SKM-1 (cell line): ENCODE measurements around the gene BIRC7.

Experiments
- DNase-seq: peaks from one replicate; lab custom pipeline; 2025; ENCODE audit not compliant: unreplicated experiment; lab: John Stamatoyannopoulos, UW

The BIRC7 gene

GRCh38 chr20:63235399-63235983 is at the start of gene BIRC7:
TSS of gene BIRC7 (plus strand) at chr20:63235905. CDS start at chr20:63236097, 192 bp downstream.
- DNase-seq, result peak; percentile 57

- no peak for DNase-seq
Measured at GRCh38 chr20:63186084-63186483, 49.6 kb upstream of the BIRC7 start.

GRCh38 chr20:63186528-63187316 is 49.0 kb upstream of the BIRC7 start:
- DNase-seq, result no peak

- DNase-seq, result no peak
Measured at GRCh38 chr20:63187338-63188158, 48.2 kb upstream of the BIRC7 start.

- no peak for DNase-seq
Measured at GRCh38 chr20:63188159-63188442, 47.6 kb upstream of the BIRC7 start.

GRCh38 chr20:63188641-63189321 is 46.9 kb upstream of the BIRC7 start:
- no peak for DNase-seq

GRCh38 chr20:63189322-63189642 is 46.4 kb upstream of the BIRC7 start:
- DNase-seq, result no peak

- DNase-seq, result no peak
Measured at GRCh38 chr20:63189846-63190559, 45.7 kb upstream of the BIRC7 start.

- DNase-seq, result no peak
Measured at GRCh38 chr20:63190828-63191227, 44.9 kb upstream of the BIRC7 start.

GRCh38 chr20:63191400-63191799 is 44.3 kb upstream of the BIRC7 start:
- DNase-seq, result no peak

- DNase-seq, result no peak
Measured at GRCh38 chr20:63192721-63193120, 43.0 kb upstream of the BIRC7 start.

GRCh38 chr20:63194007-63194796 is 41.5 kb upstream of the BIRC7 start:
- DNase-seq, result no peak

- DNase-seq, result no peak
Measured at GRCh38 chr20:63194797-63195173, 40.9 kb upstream of the BIRC7 start.

- DNase-seq, result no peak
Measured at GRCh38 chr20:63196768-63197470, 38.8 kb upstream of the BIRC7 start.

GRCh38 chr20:63198606-63199005 is 37.1 kb upstream of the BIRC7 start:
- no peak for DNase-seq

GRCh38 chr20:63202021-63202420 is 33.7 kb upstream of the BIRC7 start:
- no peak for DNase-seq

- no peak for DNase-seq
Measured at GRCh38 chr20:63202811-63203526, 32.7 kb upstream of the BIRC7 start.

- DNase-seq, result no peak
Measured at GRCh38 chr20:63204362-63204761, 31.3 kb upstream of the BIRC7 start.

- DNase-seq, result no peak
Measured at GRCh38 chr20:63205896-63206295, 29.8 kb upstream of the BIRC7 start.
